HepG2 (cell line): ENCODE results near the gene C11orf91. TPM values are rescaled to one million over a fixed set of nuclear protein-coding genes. Genes with fewer than 3 reads are reported as not detected.

ENCODE experiments used
- ATAC-seq: fragments of 200-7000 bp; cut with Tn5 transposase; 3 replicates; pipeline ENCODE4 v1.9.1; 2020; ENCODE audit warnings: mild to moderate bottlenecking, moderate library complexity
- BruUV-seq: library from RNA; stranded (reverse); fragments of 400-500 nt; replicated peaks from 2 replicates; lab custom pipeline; 2021; lab: Mats Ljungman, UMichigan
- CTCF ChIA-PET: fragments of 300-600 bp; formaldehyde crosslinking; extraction: SDS; loops from one replicate; lab custom pipeline; 2021; ENCODE audit warnings: low total read pairs, inconsistent platforms, low intra/inter-chr PET ratio; lab: Yijun Ruan, JAX
- POLR2A ChIA-PET: fragments of 350-600 bp; sonication (Branson Sonifier 250); formaldehyde crosslinking; loops from one replicate; lab custom pipeline; 2020; ENCODE audit warnings: antibody characterized with exemption, inconsistent platforms; lab: Yijun Ruan, JAX
- DNase-seq: peaks from one replicate; pipeline ENCODE4 v3.0.0-alpha.2; 2015; ENCODE audit warnings: low spot score
- FAIRE-seq: peaks from 3 replicates; lab custom pipeline; 2011; peaks lifted over from hg19 to GRCh38; lab: Jason Lieb, UNC
- H2AFZ ChIP-seq: one replicate; pipeline ENCODE4 v1.6.1; 2011; ENCODE audit warnings: low read length, inconsistent platforms
- H3K27ac ChIP-seq: fragments of 300-600 bp; 3 replicates; pipeline ENCODE4 v1.8.0; 2011; ENCODE audit warnings: mixed run types, mild to moderate bottlenecking, mixed read lengths, low read length, inconsistent platforms; ENCODE audit not compliant: insufficient read depth; ENCODE audit errors: extremely low read length
- H3K27me3 ChIP-seq, 2 experiments: fragments of 200-600 bp in 1 of 2; 2 replicates in 1 of 2; 3 replicates in 1 of 2; pipeline versions ENCODE4 v1.6.0 to v1.8.0; 2011; ENCODE audit warnings: low read length in 2 of 2, mild to moderate bottlenecking in 2 of 2, moderate library complexity in 2 of 2, inconsistent platforms in 1 of 2; ENCODE audit not compliant: insufficient read depth in 2 of 2, control insufficient read depth in 1 of 2
- H3K36me3 ChIP-seq, 2 experiments: fragments of 200-600 bp in 1 of 2; replicated peaks in 1 of 2; 2 replicates in 1 of 2; 3 replicates in 1 of 2; pipeline versions ENCODE4 v1.5.1 to v1.8.0; 2011; ENCODE audit warnings: low read length in 2 of 2, inconsistent platforms in 1 of 2; ENCODE audit not compliant: insufficient read depth in 2 of 2, control insufficient read depth in 1 of 2
- H3K4me1 ChIP-seq: 2 replicates; pipeline ENCODE4 v1.5.1; 2012; ENCODE audit warnings: low read length, inconsistent platforms; ENCODE audit not compliant: insufficient read depth
- H3K4me2 ChIP-seq: 2 replicates; pipeline ENCODE4 v1.6.0; 2011; ENCODE audit warnings: low read depth, low read length, inconsistent platforms
- H3K4me3 ChIP-seq, 3 experiments: fragments of 200-600 bp in 1 of 3; sonication (generic), shearing (Covaris generic) in 1 of 3; replicated peaks in 1 of 3; 2 replicates each; pipeline ENCODE4 v1.5.1; 2011 to 2016; ENCODE audit warnings: low read length in 3 of 3, inconsistent platforms in 2 of 3, low read depth in 2 of 3, mild to moderate bottlenecking in 2 of 3, control low read depth in 1 of 3, mixed read lengths in 1 of 3; ENCODE audit not compliant: insufficient read depth in 1 of 3
- H3K79me2 ChIP-seq: one replicate; pipeline ENCODE4 v1.6.1; 2011; ENCODE audit warnings: low read length, inconsistent platforms; ENCODE audit not compliant: insufficient read depth
- H3K9ac ChIP-seq: 2 replicates; pipeline ENCODE4 v1.6.0; 2011; ENCODE audit warnings: mild to moderate bottlenecking, low read depth, low read length, inconsistent platforms; ENCODE audit not compliant: insufficient read depth
- H3K9me3 ChIP-seq: 2 replicates; pipeline ENCODE4 v1.5.1; 2012; ENCODE audit warnings: mild to moderate bottlenecking, low read length
- H4K20me1 ChIP-seq: 2 replicates; pipeline ENCODE4 v1.6.0; 2011; ENCODE audit warnings: inconsistent platforms, mild to moderate bottlenecking, low read length, moderate library complexity; ENCODE audit not compliant: insufficient read depth
- DNMT1 ChIP-seq: sonication (generic); formaldehyde crosslinking; IDR thresholded peaks from 2 replicates; pipeline ENCODE4 v1.5.1; 2020; ENCODE audit warnings: mild to moderate bottlenecking, missing genetic modification reagents
- ETV6 ChIP-seq: sonication (generic); formaldehyde crosslinking; conservative IDR thresholded peaks from 2 replicates; pipeline ENCODE4 v1.4.0; 2020; ENCODE audit warnings: missing genetic modification reagents
- MAZ ChIP-seq, 2 experiments: sonication (generic) in 1 of 2; formaldehyde crosslinking in 1 of 2; IDR thresholded peaks; 2 replicates each; pipeline versions ENCODE4 v1.5.0 to v1.6.1; 2012 to 2020; ENCODE audit warnings: low read depth in 2 of 2, mild to moderate bottlenecking in 2 of 2, borderline replicate concordance in 1 of 2, improper control_type of control experiment in 1 of 2, low read length in 1 of 2, missing genetic modification reagents in 1 of 2, moderate library complexity in 1 of 2
- RARA ChIP-seq: IDR thresholded peaks from 2 replicates; pipeline ENCODE4 v1.6.1; 2016; ENCODE audit warnings: missing genetic modification reagents, missing compliant biosample characterization
- SP2 ChIP-seq: sonication (generic); formaldehyde crosslinking; IDR thresholded peaks from 2 replicates; pipeline ENCODE4 v1.5.1; 2020; ENCODE audit warnings: mild to moderate bottlenecking, missing genetic modification reagents
- TBL1XR1 ChIP-seq: fragments of 150-350 bp; IDR thresholded peaks from 2 replicates; pipeline ENCODE4 v1.6.1; 2014; ENCODE audit warnings: borderline replicate concordance, low read length; ENCODE audit not compliant: partially characterized antibody
- TCF7L2 ChIP-seq: IDR thresholded peaks from 2 replicates; pipeline ENCODE4 v1.6.1; 2011; ENCODE audit warnings: mild to moderate bottlenecking, low read depth, low read length, moderate library complexity
- ZNF281 ChIP-seq: sonication (generic); formaldehyde crosslinking; IDR thresholded peaks from 2 replicates; pipeline ENCODE4 v1.4.0; 2020; ENCODE audit warnings: missing genetic modification reagents, borderline replicate concordance
- ZNF30 ChIP-seq: sonication (generic); formaldehyde crosslinking; IDR thresholded peaks from 2 replicates; pipeline ENCODE4 v1.5.0; 2020; ENCODE audit warnings: mild to moderate bottlenecking, missing genetic modification reagents
- ZNF615 ChIP-seq: sonication (generic); formaldehyde crosslinking; IDR thresholded peaks from 2 replicates; pipeline ENCODE4 v1.5.0; 2020; ENCODE audit warnings: mild to moderate bottlenecking, missing genetic modification reagents, borderline replicate concordance
- ZNF746 ChIP-seq: sonication (generic); formaldehyde crosslinking; IDR thresholded peaks from 2 replicates; pipeline ENCODE4 v1.8.0; 2022; ENCODE audit warnings: mild to moderate bottlenecking, missing genetic modification reagents
- ZSCAN21 ChIP-seq: sonication (generic); formaldehyde crosslinking; IDR thresholded peaks from 2 replicates; pipeline ENCODE4 v1.8.0; 2022; ENCODE audit warnings: mild to moderate bottlenecking, missing genetic modification reagents, moderate library complexity, borderline replicate concordance
- WGBS: methylation state at CpG from one replicate; pipeline ENCODE4 v1.1.6; 2017; ENCODE audit warnings: low lambda C conversion rate; 5-methylcytosine and 5-hydroxymethylcytosine counted together
- in situ Hi-C: cut with HindIII; loops from 2 replicates; pipeline ENCODE4 v1.10.0; 2017; ENCODE audit warnings: low pct_unique_long_range_greater_than_20kb; ENCODE audit not compliant: extremely low pct_ligation_motif_present
- intact Hi-C: fragments of 100-400 bp; cut with micrococcal nuclease; formaldehyde crosslinking; loops from one replicate; pipeline ENCODE4 v1.10.0; 2022; ENCODE audit not compliant: unreplicated experiment
- polyA plus RNA-seq, 8 experiments: library from polyadenylated mRNA; depleted of rRNA in 3 of 8; stranded (reverse) in 7 of 8; unstranded in 1 of 8; fragments of >200 nt; fragmentation: Illumina TruSeq in 4 of 8; extraction: Trizol in 4 of 8; gene quantifications; 2 replicates each; pipeline versions ENCODE4 v1.2.1 to v1.2.3, GENCODE V29; 2011 to 2016; ENCODE audit warnings: low read depth in 4 of 8, missing spikeins in 1 of 8, mixed read lengths in 1 of 8; ENCODE audit not compliant: insufficient read depth in 1 of 8
- total RNA-seq, 5 experiments: library from RNA; depleted of rRNA; stranded (reverse); fragments of >200 nt; fragmentation: Illumina TruSeq; extraction: Trizol; gene quantifications; 2 replicates each; pipeline ENCODE4 v1.2.3, GENCODE V29; 2016; ENCODE audit warnings: low read depth in 1 of 5
- TF ChIP-seq, protein P1 (sequence below): sonication (generic); formaldehyde crosslinking; IDR thresholded peaks from 2 replicates; pipeline ENCODE4 v1.4.0; 2020; ENCODE audit warnings: low read depth, mild to moderate bottlenecking, missing genetic modification reagents
- TF ChIP-seq, protein P2 (sequence below): sonication (generic); formaldehyde crosslinking; IDR thresholded peaks from 2 replicates; pipeline ENCODE4 v1.8.0; 2022; ENCODE audit warnings: low read depth, missing genetic modification reagents

C11orf91 gene
- total and polyA plus RNA-seq, 2 of the 13 experiments (the other 11 are each of a cell fraction or from before 2014, with no cell fraction given): 0.35 TPM; not detected in 1

- no peak for TF ChIP-seq DNMT1 (CRISPR knock-in tag)
Observed at GRCh38 chr11:33692013-33692504, 8.6 kb downstream of the C11orf91 start (continued).

DNA sequence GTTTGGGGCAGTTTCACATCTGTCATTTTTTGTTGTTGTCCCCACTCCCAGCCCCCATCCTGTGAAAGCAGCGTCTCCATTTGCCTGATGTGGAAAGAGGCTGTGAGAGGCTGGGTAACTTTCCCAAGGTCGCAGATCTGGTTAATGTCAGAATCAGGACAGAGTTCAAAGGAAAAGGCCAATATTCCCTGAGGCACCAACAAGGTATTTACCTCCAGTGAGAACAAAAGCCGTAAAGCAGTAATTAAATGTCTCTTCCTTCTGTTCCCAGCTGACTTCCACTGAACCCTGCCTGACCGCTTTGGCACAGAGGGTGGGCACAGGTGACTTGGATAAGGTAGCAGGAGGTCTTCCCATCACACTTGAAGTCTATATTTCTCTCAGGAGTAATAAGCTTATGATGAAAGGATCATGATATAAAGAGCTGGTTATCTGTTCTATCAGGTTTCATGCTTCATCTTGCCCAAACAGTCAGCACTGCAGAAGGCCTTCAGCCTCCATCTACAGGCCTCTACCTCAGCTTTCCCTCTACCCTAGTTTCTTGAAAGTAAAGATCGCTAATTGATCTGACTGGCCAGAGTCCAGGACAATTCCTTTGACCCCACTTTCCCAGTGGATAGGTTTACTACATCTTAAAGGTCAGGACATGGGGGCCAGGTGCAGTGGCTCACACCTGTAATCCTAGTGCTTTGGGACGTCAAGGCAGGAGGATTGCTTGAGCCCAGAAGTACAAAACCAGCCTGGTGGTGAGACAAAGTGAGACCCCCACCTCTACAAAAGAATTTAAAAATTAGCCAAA, 9.4 kb downstream of the C11orf91 start:
- H4K20me1 ChIP-seq: no peaks in the 10 kb centered on the region
- no peaks in the 10 kb centered on the region for H3K9me3 ChIP-seq
- no peak overlapping the region for H2AFZ ChIP-seq
- in situ Hi-C loops (no loop called here), intact Hi-C loops (loop anchor here (10.0 kb wide), 1 partner anchor 426 kb away; no protein-coding TSS in a partner anchor)
- no peaks in the 10 kb centered on the region for H3K79me2 ChIP-seq
- BruUV-seq: no TSS peak
- H3K4me2 ChIP-seq: peak overlapping the region; percentile 73
- H3K27me3 ChIP-seq: no peaks in the 10 kb centered on the region
- peak overlapping the region; percentile 58 for H3K27ac ChIP-seq
- CTCF ChIA-PET: no interaction called here
- ATAC-seq (peak; percentile 59), FAIRE-seq (peak; percentile 72), DNase-seq (peak; percentile 78)
- 10% methylated on average over 6 of the region's 6 CpGs for WGBS
- POLR2A ChIA-PET: interaction anchor here (1.1 to 4.5 kb wide), 5 partner anchors 10 to 964 kb away, joined by 3 to 81 read pairs (median 3); partner anchors contain the start of genes C11orf91 and CD59
- no peaks in the 10 kb centered on the region for H3K36me3 ChIP-seq
- peaks cover 61% of the 10 kb centered on the region for H3K4me1 ChIP-seq
- H3K9ac ChIP-seq: peak overlapping the region; percentile 12
- peak overlapping the region in 2 of 3 experiments; percentile 7 to 35; a peak in 3 of 6 replicates for H3K4me3 ChIP-seq
- TF ChIP-seq MAZ (IDR thresholded peaks at IDR 0.05; ENCODE audit: borderline replicate concordance, low read depth, low read length) (no peak), MAZ (CRISPR knock-in tag; IDR thresholded peaks at IDR 0.05; ENCODE audit: low read depth) (no peak), ZNF281 (peak; percentile 55; the same call in 1 of the 2 replicates), ZNF30 (CRISPR knock-in tag) (no peak), ZNF746 (CRISPR knock-in tag) (peak; percentile 54; the same call in 1 of the 2 replicates), ZSCAN21 (CRISPR knock-in tag) (no peak), RARA (CRISPR knock-in tag) (peak; percentile 61), SP2 (CRISPR knock-in tag) (no peak), TCF7L2 (peak; percentile 19; the same call in 1 of the 2 replicates), TBL1XR1 (no peak), ZNF615 (CRISPR knock-in tag) (no peak), ETV6 (CRISPR knock-in tag) (no peak)
- TF ChIP-seq, protein P1, sequence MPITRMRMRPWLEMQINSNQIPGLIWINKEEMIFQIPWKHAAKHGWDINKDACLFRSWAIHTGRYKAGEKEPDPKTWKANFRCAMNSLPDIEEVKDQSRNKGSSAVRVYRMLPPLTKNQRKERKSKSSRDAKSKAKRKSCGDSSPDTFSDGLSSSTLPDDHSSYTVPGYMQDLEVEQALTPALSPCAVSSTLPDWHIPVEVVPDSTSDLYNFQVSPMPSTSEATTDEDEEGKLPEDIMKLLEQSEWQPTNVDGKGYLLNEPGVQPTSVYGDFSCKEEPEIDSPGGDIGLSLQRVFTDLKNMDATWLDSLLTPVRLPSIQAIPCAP (CRISPR knock-in tag): no peak
- TF ChIP-seq, protein P2, sequence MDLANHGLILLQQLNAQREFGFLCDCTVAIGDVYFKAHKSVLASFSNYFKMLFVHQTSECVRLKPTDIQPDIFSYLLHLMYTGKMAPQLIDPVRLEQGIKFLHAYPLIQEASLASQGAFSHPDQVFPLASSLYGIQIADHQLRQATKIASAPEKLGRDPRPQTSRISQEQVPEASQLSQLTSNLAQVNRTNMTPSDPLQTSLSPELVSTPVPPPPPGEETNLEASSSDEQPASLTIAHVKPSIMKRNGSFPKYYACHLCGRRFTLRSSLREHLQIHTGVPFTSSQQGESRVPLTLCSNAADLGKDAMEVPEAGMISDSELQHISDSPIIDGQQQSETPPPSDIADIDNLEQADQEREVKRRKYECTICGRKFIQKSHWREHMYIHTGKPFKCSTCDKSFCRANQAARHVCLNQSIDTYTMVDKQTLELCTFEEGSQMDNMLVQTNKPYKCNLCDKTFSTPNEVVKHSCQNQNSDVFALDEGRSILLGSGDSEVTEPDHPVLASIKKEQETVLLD: no peak
